Activated naive CD4-positive, alpha-beta T cell treated with anti-CD3 and anti-CD28 coated beads for 36 hours (primary cell): ENCODE results near the gene DENND1A. TPM values are rescaled to one million over a fixed set of nuclear protein-coding genes. Genes with fewer than 3 reads are reported as not detected.

ENCODE experiments used
- CTCF ChIA-PET: fragments of 350-600 bp; sonication (Branson Sonifier 250); formaldehyde crosslinking; loops from one replicate; lab custom pipeline; 2021; ENCODE audit warnings: antibody characterized with exemption; lab: Charles Lee
- DNase-seq: peaks from one replicate; pipeline ENCODE4 v3.0.0-alpha.2; 2020
- H3K27ac Mint-ChIP-seq: one replicate; pipeline ENCODE4 v1.8.0; 2021; ENCODE audit warnings: mild to moderate bottlenecking, mixed read lengths
- H3K27me3 Mint-ChIP-seq: one replicate; pipeline ENCODE4 v1.8.0; 2021; ENCODE audit warnings: low read depth, mixed read lengths
- H3K36me3 Mint-ChIP-seq: one replicate; pipeline ENCODE4 v1.8.0; 2021; ENCODE audit warnings: low read depth, mixed read lengths
- H3K4me1 Mint-ChIP-seq: one replicate; pipeline ENCODE4 v1.8.0; 2021; ENCODE audit warnings: low read depth, mixed read lengths
- H3K4me3 Mint-ChIP-seq: one replicate; pipeline ENCODE4 v1.8.0; 2021; ENCODE audit warnings: mild to moderate bottlenecking, moderate library complexity, mixed read lengths
- H3K9me3 Mint-ChIP-seq: one replicate; pipeline ENCODE4 v1.8.0; 2021; ENCODE audit warnings: mixed read lengths
- intact Hi-C: fragments of 100-400 bp; cut with micrococcal nuclease; formaldehyde crosslinking; loops from one replicate; pipeline ENCODE4 v1.15.1; 2023
- total RNA-seq, 2 experiments: library from RNA; stranded (reverse); gene quantifications; one replicate each; pipeline ENCODE4 v1.2.3, GENCODE V29; 2021

The DENND1A gene
- total RNA-seq, 2 experiments from 2014 or later = 28.4 to 29.6 TPM

GRCh38 chr9:123377211-123377971, 552.5 kb downstream of the DENND1A start:
- Mint-ChIP-seq H3K4me3 (no peak overlapping the region), H3K9me3 (no peaks in the 10 kb centered on the region), H3K36me3 (no peaks in the 10 kb centered on the region), H3K27me3 (peaks cover 21% of the 10 kb centered on the region), H3K27ac (no peak overlapping the region), H3K4me1 (peaks cover 7% of the 10 kb centered on the region)
- intact Hi-C loops = no loop called here
- CTCF ChIA-PET = interaction anchor here (0.9 kb wide), 1 partner anchor 8 kb away, joined by 3 read pairs; no protein-coding TSS in a partner anchor
- no peak for DNase-seq

GRCh38 chr9:123376218-123377071, 553.5 kb downstream of the DENND1A start:
- H3K4me1 Mint-ChIP-seq = peaks cover 8% of the 10 kb centered on the region
- no peak overlapping the region for H3K4me3 Mint-ChIP-seq
- peaks cover 30% of the 10 kb centered on the region for H3K27me3 Mint-ChIP-seq
- CTCF ChIA-PET = interaction anchor here (0.9 kb wide), 1 partner anchor 9 kb away, joined by 3 read pairs; no protein-coding TSS in a partner anchor
- no peaks in the 10 kb centered on the region for H3K9me3 Mint-ChIP-seq
- intact Hi-C loops = no loop called here
- no peak for DNase-seq
- H3K27ac Mint-ChIP-seq = no peak overlapping the region
- no peaks in the 10 kb centered on the region for H3K36me3 Mint-ChIP-seq

- CTCF ChIA-PET = no interaction called here
- no peak for DNase-seq
- H3K9me3 Mint-ChIP-seq = no peaks in the 10 kb centered on the region
- H3K4me1 Mint-ChIP-seq = peaks cover 8% of the 10 kb centered on the region
- H3K27ac Mint-ChIP-seq = no peak overlapping the region
- intact Hi-C loops = no loop called here
- no peaks in the 10 kb centered on the region for H3K36me3 Mint-ChIP-seq
- no peak overlapping the region for H3K4me3 Mint-ChIP-seq
- H3K27me3 Mint-ChIP-seq = peaks cover 32% of the 10 kb centered on the region
Observed at GRCh38 chr9:123375469-123376132, 554.3 kb downstream of the DENND1A start.

- H3K27ac Mint-ChIP-seq = no peak overlapping the region
- H3K9me3 Mint-ChIP-seq = no peaks in the 10 kb centered on the region
- peaks cover 41% of the 10 kb centered on the region for H3K27me3 Mint-ChIP-seq
- CTCF ChIA-PET = no interaction called here
- no peak for DNase-seq
- no peak overlapping the region for H3K4me3 Mint-ChIP-seq
- no peaks in the 10 kb centered on the region for H3K36me3 Mint-ChIP-seq
- intact Hi-C loops = no loop called here
- peaks cover 8% of the 10 kb centered on the region for H3K4me1 Mint-ChIP-seq
Observed at GRCh38 chr9:123373946-123374345, 556.0 kb downstream of the DENND1A start.

- intact Hi-C loops = no loop called here
- Mint-ChIP-seq H3K4me1 (peaks cover 8% of the 10 kb centered on the region), H3K27ac (no peak overlapping the region), H3K4me3 (no peak overlapping the region), H3K9me3 (no peaks in the 10 kb centered on the region), H3K27me3 (peaks cover 41% of the 10 kb centered on the region), H3K36me3 (no peaks in the 10 kb centered on the region)
- no peak for DNase-seq
- CTCF ChIA-PET = no interaction called here
Observed at GRCh38 chr9:123373447-123373923, 556.4 kb downstream of the DENND1A start.

GRCh38 chr9:123372766-123373446, 557.0 kb downstream of the DENND1A start:
- peaks cover 8% of the 10 kb centered on the region for H3K4me1 Mint-ChIP-seq
- CTCF ChIA-PET = no interaction called here
- peaks cover 43% of the 10 kb centered on the region for H3K27me3 Mint-ChIP-seq

GRCh38 chr9:123371805-123372590, 557.9 kb downstream of the DENND1A start:
- Mint-ChIP-seq H3K4me3 (no peak overlapping the region), H3K4me1 (peaks cover 8% of the 10 kb centered on the region), H3K27me3 (peaks cover 43% of the 10 kb centered on the region), H3K27ac (no peak overlapping the region), H3K36me3 (no peaks in the 10 kb centered on the region), H3K9me3 (no peaks in the 10 kb centered on the region)
- CTCF ChIA-PET = no interaction called here
- intact Hi-C loops = no loop called here
- DNase-seq = no peak

More at GRCh38 chr9:123372766-123373446, 557.0 kb downstream of the DENND1A start:
- no peak overlapping the region for H3K27ac Mint-ChIP-seq
- no peaks in the 10 kb centered on the region for H3K36me3 Mint-ChIP-seq
- no peak overlapping the region for H3K4me3 Mint-ChIP-seq
- no peak for DNase-seq
- intact Hi-C loops = no loop called here
- H3K9me3 Mint-ChIP-seq = no peaks in the 10 kb centered on the region

GRCh38 chr9:123371228-123371584, 558.7 kb downstream of the DENND1A start:
- CTCF ChIA-PET = no interaction called here
- peaks cover 8% of the 10 kb centered on the region for H3K4me1 Mint-ChIP-seq
- no peaks in the 10 kb centered on the region for H3K36me3 Mint-ChIP-seq
- H3K27me3 Mint-ChIP-seq = peaks cover 43% of the 10 kb centered on the region
- H3K27ac Mint-ChIP-seq = no peak overlapping the region
- intact Hi-C loops = no loop called here
- no peak for DNase-seq
- no peak overlapping the region for H3K4me3 Mint-ChIP-seq
- H3K9me3 Mint-ChIP-seq = no peaks in the 10 kb centered on the region

- Mint-ChIP-seq H3K4me1 (peaks cover 8% of the 10 kb centered on the region), H3K9me3 (no peaks in the 10 kb centered on the region), H3K27ac (no peak overlapping the region), H3K4me3 (no peak overlapping the region), H3K36me3 (no peaks in the 10 kb centered on the region), H3K27me3 (peaks cover 43% of the 10 kb centered on the region)
- CTCF ChIA-PET = no interaction called here
- no peak for DNase-seq
- intact Hi-C loops = no loop called here
Observed at GRCh38 chr9:123370526-123371227, 559.2 kb downstream of the DENND1A start.

GRCh38 chr9:123370108-123370507, 559.8 kb downstream of the DENND1A start:
- H3K27me3 Mint-ChIP-seq = peaks cover 45% of the 10 kb centered on the region
- H3K4me3 Mint-ChIP-seq = no peak overlapping the region
- DNase-seq = no peak
- H3K4me1 Mint-ChIP-seq = peaks cover 8% of the 10 kb centered on the region
- H3K27ac Mint-ChIP-seq = no peak overlapping the region
- no peaks in the 10 kb centered on the region for H3K36me3 Mint-ChIP-seq
- no peaks in the 10 kb centered on the region for H3K9me3 Mint-ChIP-seq
- CTCF ChIA-PET = no interaction called here
- intact Hi-C loops = no loop called here

GRCh38 chr9:123369296-123369695, 560.6 kb downstream of the DENND1A start:
- Mint-ChIP-seq H3K27ac (no peak overlapping the region), H3K27me3 (peaks cover 37% of the 10 kb centered on the region), H3K4me1 (peaks cover 4% of the 10 kb centered on the region), H3K4me3 (no peak overlapping the region), H3K36me3 (no peaks in the 10 kb centered on the region), H3K9me3 (no peaks in the 10 kb centered on the region)
- no peak for DNase-seq
- CTCF ChIA-PET = no interaction called here
- intact Hi-C loops = no loop called here
